K562 (cell line): ENCODE measurements around the gene SRCAP. TPM values are rescaled to one million over a fixed set of nuclear protein-coding genes. Genes with fewer than 3 reads are reported as not detected.

ENCODE experiments used
- ATF1 ChIP-seq, 2 experiments: fragments of 450-650 bp in 1 of 2; IDR thresholded peaks; 2 replicates each; pipeline ENCODE4 v1.6.1; 2016; ENCODE audit warnings: missing compliant biosample characterization in 1 of 2, missing genetic modification characterization in 1 of 2
- CBX1 ChIP-seq: sonication (generic); IDR thresholded peaks from 2 replicates; pipeline ENCODE4 v1.6.1; 2016; ENCODE audit warnings: antibody characterized with exemption, low read depth, mild to moderate bottlenecking
- CC2D1A ChIP-seq: fragments of 450-650 bp; IDR thresholded peaks from 2 replicates; pipeline ENCODE4 v1.6.1; 2017; ENCODE audit warnings: mild to moderate bottlenecking
- CEBPG ChIP-seq, 3 experiments: fragments of 200-800 bp in 1 of 3; sonication (Bioruptor generic) in 1 of 3; sonication (generic) in 1 of 3; formaldehyde crosslinking in 1 of 3; IDR thresholded peaks in 2 of 3; conservative IDR thresholded peaks in 1 of 3; 2 replicates each; pipeline versions ENCODE4 v1.6.1 to v1.8.0; 2016 to 2022; ENCODE audit warnings: missing compliant biosample characterization in 2 of 3, missing genetic modification characterization in 2 of 3, mild to moderate bottlenecking in 1 of 3, missing genetic modification reagents in 1 of 3
- CTBP1 ChIP-seq: fragments of 450-650 bp; IDR thresholded peaks from 2 replicates; pipeline ENCODE4 v1.6.1; 2016; ENCODE audit warnings: borderline replicate concordance
- KDM2B ChIP-seq: fragments of 250-450 bp; sonication (Bioruptor Pico); IDR thresholded peaks from 2 replicates; pipeline ENCODE4 v1.8.0; 2021; ENCODE audit warnings: mild to moderate bottlenecking, moderate library complexity
- KHSRP ChIP-seq: fragments of 450-650 bp; IDR thresholded peaks from 2 replicates; pipeline ENCODE4 v1.6.1; 2017
- KLF13 ChIP-seq: fragments of 450-650 bp; IDR thresholded peaks from 2 replicates; pipeline ENCODE4 v1.6.1; 2016; ENCODE audit warnings: missing genetic modification characterization, low read depth, mild to moderate bottlenecking, missing compliant biosample characterization, moderate library complexity, borderline replicate concordance
- MBD2 ChIP-seq: sonication (generic); IDR thresholded peaks from 2 replicates; pipeline ENCODE4 v1.6.1; 2016; ENCODE audit warnings: low read depth, borderline replicate concordance
- MTF1 ChIP-seq: fragments of 250-450 bp; sonication (Bioruptor Pico); IDR thresholded peaks from 2 replicates; pipeline ENCODE4 v1.9.0; 2021; ENCODE audit warnings: moderate library complexity, mild to moderate bottlenecking, inconsistent platforms, borderline replicate concordance
- POLR2AphosphoS5 ChIP-seq: IDR thresholded peaks from 2 replicates; pipeline ENCODE4 v1.6.1; 2011; ENCODE audit warnings: mild to moderate bottlenecking, low read depth, low read length, moderate library complexity; ENCODE audit not compliant: control insufficient read depth, insufficient read depth
- RUNX1 ChIP-seq: sonication (generic); IDR thresholded peaks from 2 replicates; pipeline ENCODE4 v1.6.1; 2016; ENCODE audit warnings: antibody characterized with exemption, low read depth
- SP2 ChIP-seq: IDR thresholded peaks from 2 replicates; pipeline ENCODE4 v1.6.1; 2011; ENCODE audit warnings: mild to moderate bottlenecking, low read depth, low read length, moderate library complexity; ENCODE audit not compliant: poor library complexity, severe bottlenecking; ENCODE audit errors: extremely low read depth
- TARDBP ChIP-seq: fragments of 450-650 bp; IDR thresholded peaks from 2 replicates; pipeline ENCODE4 v1.6.1; 2016
- ZNF584 ChIP-seq: fragments of 200-800 bp; sonication (Bioruptor generic); IDR thresholded peaks from 2 replicates; pipeline ENCODE4 v1.6.1; 2016; ENCODE audit warnings: low read depth, mild to moderate bottlenecking, missing genetic modification characterization, missing compliant biosample characterization
- polyA plus RNA-seq, 8 experiments: library from polyadenylated mRNA; depleted of rRNA in 4 of 8; stranded (reverse) in 5 of 8; unstranded in 3 of 8; fragments of >200 nt; fragmentation: Nextera tagmentation in 2 of 8; fragmentation: Illumina TruSeq in 1 of 8; extraction: Ambion mirVana in 2 of 8; extraction: Trizol in 1 of 8; gene quantifications; 2 replicates each; pipeline versions ENCODE4 v1.2.1 to v1.2.3, GENCODE V29; 2011 to 2014; ENCODE audit warnings: inconsistent platforms in 1 of 8, missing spikeins in 1 of 8
- total RNA-seq, 7 experiments: library from RNA; depleted of rRNA in 6 of 7; stranded (reverse); fragments of >200 nt in 6 of 7; fragmentation: Illumina TruSeq in 2 of 7; extraction: Trizol in 2 of 7; gene quantifications; 2 replicates each; pipeline versions ENCODE4 v1.2.1 to v1.2.3, GENCODE V29; 2011 to 2021; ENCODE audit warnings: low replicate concordance in 1 of 7
- TF ChIP-seq, protein P1 (sequence below): sonication (generic); formaldehyde crosslinking; IDR thresholded peaks from 2 replicates; pipeline ENCODE4 v1.9.0; 2022; ENCODE audit warnings: mild to moderate bottlenecking, missing genetic modification reagents
- TF ChIP-seq, protein P2 (sequence below): sonication (generic); formaldehyde crosslinking; IDR thresholded peaks from 2 replicates; pipeline ENCODE4 v1.5.0; 2020; ENCODE audit warnings: missing genetic modification reagents
- TF ChIP-seq, protein P3 (sequence below): sonication (generic); formaldehyde crosslinking; IDR thresholded peaks from 2 replicates; pipeline ENCODE4 v1.8.1; 2022; ENCODE audit warnings: missing genetic modification reagents
- TF ChIP-seq, protein P4 (sequence below): fragments of 250-450 bp; sonication (Bioruptor Pico); IDR thresholded peaks from 2 replicates; pipeline ENCODE4 v1.8.0; 2021; ENCODE audit warnings: moderate library complexity, mild to moderate bottlenecking, inconsistent platforms
- TF ChIP-seq, protein P5 (sequence below), 2 experiments: fragments of 450-650 bp in 1 of 2; sonication (generic) in 1 of 2; formaldehyde crosslinking; conservative IDR thresholded peaks; 2 replicates each; pipeline versions ENCODE4 v1.4.0 to v1.8.1; 2020 to 2022; ENCODE audit warnings: mild to moderate bottlenecking in 1 of 2, missing genetic modification reagents in 1 of 2
- TF ChIP-seq, protein P6 (sequence below): sonication (generic); formaldehyde crosslinking; IDR thresholded peaks from 2 replicates; pipeline ENCODE4 v1.9.0; 2022; ENCODE audit warnings: mild to moderate bottlenecking, missing genetic modification reagents

The SRCAP gene
- total and polyA plus RNA-seq, 9 of the 15 experiments (the other 6 are each of a cell fraction or from before 2014, with no cell fraction given) = 0.21 to 62.6 (median 5.8) TPM

DNA sequence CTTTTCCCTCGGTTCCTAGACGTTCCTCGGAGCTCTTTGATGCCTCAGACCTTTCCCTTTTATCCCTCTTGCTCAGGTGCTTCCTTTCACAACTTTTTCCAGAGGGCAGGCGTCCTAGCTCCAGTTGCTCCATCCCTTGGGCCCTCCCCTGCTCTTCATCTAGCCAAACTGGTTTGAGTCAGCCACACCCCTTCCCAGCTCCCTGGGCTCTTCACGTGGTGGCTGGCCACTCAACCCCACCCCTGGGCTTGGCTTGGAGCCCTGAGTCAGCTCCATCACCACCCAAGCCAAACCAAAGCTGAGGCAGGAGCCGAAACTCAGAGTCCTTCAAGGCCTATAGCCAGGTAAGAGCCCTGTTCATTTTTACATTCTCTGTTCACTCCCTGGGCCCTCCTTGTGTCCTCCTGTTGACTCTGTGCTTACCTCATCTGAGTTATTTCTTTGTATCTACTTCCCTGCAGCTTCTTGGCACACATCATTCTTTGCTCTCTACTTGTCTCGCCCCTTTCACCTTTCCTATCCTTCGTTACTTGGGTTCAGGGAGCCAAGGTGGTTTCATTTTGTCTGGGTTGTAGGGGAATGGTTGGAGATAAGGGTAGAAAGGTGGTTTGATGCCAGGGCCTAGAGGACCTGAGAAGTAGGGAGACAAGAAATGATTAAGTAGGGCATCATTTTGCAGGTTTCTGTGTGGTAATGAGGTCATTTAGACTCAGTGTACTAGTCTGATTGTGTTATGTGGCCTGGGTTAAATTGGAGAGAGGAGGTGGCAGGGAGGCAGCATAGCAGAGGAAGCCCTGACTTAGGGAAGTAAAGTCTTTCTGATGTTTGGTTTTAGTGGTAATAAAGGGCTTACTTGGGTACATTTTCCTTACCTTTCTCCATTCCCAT, 41.6 kb downstream of the SRCAP start (continued):
- TF ChIP-seq, protein P1, sequence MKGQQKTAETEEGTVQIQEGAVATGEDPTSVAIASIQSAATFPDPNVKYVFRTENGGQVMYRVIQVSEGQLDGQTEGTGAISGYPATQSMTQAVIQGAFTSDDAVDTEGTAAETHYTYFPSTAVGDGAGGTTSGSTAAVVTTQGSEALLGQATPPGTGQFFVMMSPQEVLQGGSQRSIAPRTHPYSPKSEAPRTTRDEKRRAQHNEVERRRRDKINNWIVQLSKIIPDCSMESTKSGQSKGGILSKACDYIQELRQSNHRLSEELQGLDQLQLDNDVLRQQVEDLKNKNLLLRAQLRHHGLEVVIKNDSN (CRISPR knock-in tag) = peak; percentile 73
- TF ChIP-seq KDM2B (CRISPR knock-in tag) (no peak), MTF1 (CRISPR knock-in tag) (no peak), KLF13 (tag) (0 out of 2 replicates have a peak, but pooled peaks have one; percentile 36), CC2D1A (no peak), RUNX1 (no peak), CTBP1 (0 out of 2 replicates have a peak, but pooled peaks have one; percentile 11), SP2 (no peak), ZNF584 (CRISPR knock-in tag) (no peak), MBD2 (no peak), POLR2AphosphoS5 (peak; percentile 22; the same call in 1 of the 2 replicates), TARDBP (no peak), ATF1 (CRISPR knock-in tag; IDR thresholded peaks at IDR 0.05) (no peak), ATF1 (tag; IDR thresholded peaks at IDR 0.05) (no peak), CBX1 (no peak), CEBPG (CRISPR knock-in tag; IDR thresholded peaks at IDR 0.05) (no peak), CEBPG (tag; conservative IDR thresholded peaks at IDR 0.05 in 1 of 2, IDR thresholded peaks at IDR 0.05 in 1 of 2) (no peak), KHSRP (no peak)
- TF ChIP-seq, protein P2, sequence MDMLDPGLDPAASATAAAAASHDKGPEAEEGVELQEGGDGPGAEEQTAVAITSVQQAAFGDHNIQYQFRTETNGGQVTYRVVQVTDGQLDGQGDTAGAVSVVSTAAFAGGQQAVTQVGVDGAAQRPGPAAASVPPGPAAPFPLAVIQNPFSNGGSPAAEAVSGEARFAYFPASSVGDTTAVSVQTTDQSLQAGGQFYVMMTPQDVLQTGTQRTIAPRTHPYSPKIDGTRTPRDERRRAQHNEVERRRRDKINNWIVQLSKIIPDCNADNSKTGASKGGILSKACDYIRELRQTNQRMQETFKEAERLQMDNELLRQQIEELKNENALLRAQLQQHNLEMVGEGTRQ = peak; percentile 66
- TF ChIP-seq, protein P3, sequence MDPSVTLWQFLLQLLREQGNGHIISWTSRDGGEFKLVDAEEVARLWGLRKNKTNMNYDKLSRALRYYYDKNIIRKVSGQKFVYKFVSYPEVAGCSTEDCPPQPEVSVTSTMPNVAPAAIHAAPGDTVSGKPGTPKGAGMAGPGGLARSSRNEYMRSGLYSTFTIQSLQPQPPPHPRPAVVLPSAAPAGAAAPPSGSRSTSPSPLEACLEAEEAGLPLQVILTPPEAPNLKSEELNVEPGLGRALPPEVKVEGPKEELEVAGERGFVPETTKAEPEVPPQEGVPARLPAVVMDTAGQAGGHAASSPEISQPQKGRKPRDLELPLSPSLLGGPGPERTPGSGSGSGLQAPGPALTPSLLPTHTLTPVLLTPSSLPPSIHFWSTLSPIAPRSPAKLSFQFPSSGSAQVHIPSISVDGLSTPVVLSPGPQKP (CRISPR knock-in tag) = no peak
- TF ChIP-seq, protein P4, sequence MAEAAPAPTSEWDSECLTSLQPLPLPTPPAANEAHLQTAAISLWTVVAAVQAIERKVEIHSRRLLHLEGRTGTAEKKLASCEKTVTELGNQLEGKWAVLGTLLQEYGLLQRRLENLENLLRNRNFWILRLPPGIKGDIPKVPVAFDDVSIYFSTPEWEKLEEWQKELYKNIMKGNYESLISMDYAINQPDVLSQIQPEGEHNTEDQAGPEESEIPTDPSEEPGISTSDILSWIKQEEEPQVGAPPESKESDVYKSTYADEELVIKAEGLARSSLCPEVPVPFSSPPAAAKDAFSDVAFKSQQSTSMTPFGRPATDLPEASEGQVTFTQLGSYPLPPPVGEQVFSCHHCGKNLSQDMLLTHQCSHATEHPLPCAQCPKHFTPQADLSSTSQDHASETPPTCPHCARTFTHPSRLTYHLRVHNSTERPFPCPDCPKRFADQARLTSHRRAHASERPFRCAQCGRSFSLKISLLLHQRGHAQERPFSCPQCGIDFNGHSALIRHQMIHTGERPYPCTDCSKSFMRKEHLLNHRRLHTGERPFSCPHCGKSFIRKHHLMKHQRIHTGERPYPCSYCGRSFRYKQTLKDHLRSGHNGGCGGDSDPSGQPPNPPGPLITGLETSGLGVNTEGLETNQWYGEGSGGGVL = no peak
- TF ChIP-seq, protein P5, sequence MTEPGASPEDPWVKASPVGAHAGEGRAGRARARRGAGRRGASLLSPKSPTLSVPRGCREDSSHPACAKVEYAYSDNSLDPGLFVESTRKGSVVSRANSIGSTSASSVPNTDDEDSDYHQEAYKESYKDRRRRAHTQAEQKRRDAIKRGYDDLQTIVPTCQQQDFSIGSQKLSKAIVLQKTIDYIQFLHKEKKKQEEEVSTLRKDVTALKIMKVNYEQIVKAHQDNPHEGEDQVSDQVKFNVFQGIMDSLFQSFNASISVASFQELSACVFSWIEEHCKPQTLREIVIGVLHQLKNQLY (CRISPR knock-in tag; conservative IDR thresholded peaks at IDR 0.05) = no peak
- TF ChIP-seq, protein P6, sequence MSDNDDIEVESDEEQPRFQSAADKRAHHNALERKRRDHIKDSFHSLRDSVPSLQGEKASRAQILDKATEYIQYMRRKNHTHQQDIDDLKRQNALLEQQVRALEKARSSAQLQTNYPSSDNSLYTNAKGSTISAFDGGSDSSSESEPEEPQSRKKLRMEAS (CRISPR knock-in tag) = 0 out of 2 replicates have a peak, but pooled peaks have one; percentile 25
